SK-N-DZ (cell line): ENCODE results near the gene THTPA. TPM values are rescaled to one million over a fixed set of nuclear protein-coding genes. Genes with fewer than 3 reads are reported as not detected.
A peak's percentile ranks its signal among the peaks of the same experiment; 100 is the strongest.

ENCODE experiments used
- DNase-seq: peaks from one replicate; pipeline ENCODE4 v3.0.0-alpha.2; 2015; ENCODE audit warnings: low spot score
- polyA plus RNA-seq, 2 experiments: library from polyadenylated mRNA; depleted of rRNA; stranded (reverse); fragments of >200 nt; gene quantifications; 2 replicates each; pipeline ENCODE4 v1.2.3, GENCODE V29; 2014

THTPA gene
- polyA plus RNA-seq (2014; cell fraction: cytosol; rRNA removed), result 28.8 and 33.0 TPM in 2 replicates
- 19.2 and 20.1 TPM in 2 replicates for polyA plus RNA-seq (2014; cell fraction: nucleus; rRNA removed)

- peak; percentile 93 for DNase-seq
These were observed at the start of gene THTPA for GRCh38 chr14:23555882-23556699. Gene THTPA, plus strand, starts transcription at chr14:23556271. Its CDS starts 487 bp downstream, at chr14:23556758.

GRCh38 chr14:23512156-23512555 is 43.9 kb upstream of the THTPA start:
- DNase-seq, result no peak

- no peak for DNase-seq
These were observed 42.9 kb upstream of the THTPA start for GRCh38 chr14:23513005-23513817.

- no peak for DNase-seq
These were observed 42.0 kb upstream of the THTPA start for GRCh38 chr14:23513818-23514643.

- no peak for DNase-seq
These were observed 41.5 kb upstream of the THTPA start for GRCh38 chr14:23514644-23514957.

- no peak for DNase-seq
These were observed 38.3 kb upstream of the THTPA start for GRCh38 chr14:23517650-23518326.

GRCh38 chr14:23518709-23519108 is 37.4 kb upstream of the THTPA start:
- no peak for DNase-seq

- DNase-seq, result no peak
These were observed 35.1 kb upstream of the THTPA start for GRCh38 chr14:23520899-23521533.

GRCh38 chr14:23521785-23522640 is 34.1 kb upstream of the THTPA start:
- DNase-seq, result no peak

- no peak for DNase-seq
These were observed 33.4 kb upstream of the THTPA start for GRCh38 chr14:23522643-23523198.

GRCh38 chr14:23523229-23524016 is 32.6 kb upstream of the THTPA start:
- no peak for DNase-seq

GRCh38 chr14:23524954-23525353 is 31.1 kb upstream of the THTPA start:
- DNase-seq, result no peak

GRCh38 chr14:23525611-23526010 is 30.5 kb upstream of the THTPA start:
- no peak for DNase-seq

- no peak for DNase-seq
These were observed 27.5 kb upstream of the THTPA start for GRCh38 chr14:23528555-23528954.

- DNase-seq, result no peak
These were observed 27.1 kb upstream of the THTPA start for GRCh38 chr14:23529016-23529415.

GRCh38 chr14:23530375-23531055 is 25.6 kb upstream of the THTPA start:
- DNase-seq, result no peak

GRCh38 chr14:23531391-23531790 is 24.7 kb upstream of the THTPA start:
- DNase-seq, result no peak

- DNase-seq, result no peak
These were observed 23.4 kb upstream of the THTPA start for GRCh38 chr14:23532658-23533057.
